AG08396 (cell line): ENCODE measurements around the gene CAMTA1.
"Not testable (repeated sequence)": the region's sequence is repeated elsewhere in the genome, so short reads cannot be mapped to it uniquely, and the experiment has no call there.

Experiments
- DNase-seq: peaks from one replicate; pipeline ENCODE4 v3.0.0; 2012; ENCODE audit warnings: low spot score, mixed read lengths

Gene CAMTA1

DNA sequence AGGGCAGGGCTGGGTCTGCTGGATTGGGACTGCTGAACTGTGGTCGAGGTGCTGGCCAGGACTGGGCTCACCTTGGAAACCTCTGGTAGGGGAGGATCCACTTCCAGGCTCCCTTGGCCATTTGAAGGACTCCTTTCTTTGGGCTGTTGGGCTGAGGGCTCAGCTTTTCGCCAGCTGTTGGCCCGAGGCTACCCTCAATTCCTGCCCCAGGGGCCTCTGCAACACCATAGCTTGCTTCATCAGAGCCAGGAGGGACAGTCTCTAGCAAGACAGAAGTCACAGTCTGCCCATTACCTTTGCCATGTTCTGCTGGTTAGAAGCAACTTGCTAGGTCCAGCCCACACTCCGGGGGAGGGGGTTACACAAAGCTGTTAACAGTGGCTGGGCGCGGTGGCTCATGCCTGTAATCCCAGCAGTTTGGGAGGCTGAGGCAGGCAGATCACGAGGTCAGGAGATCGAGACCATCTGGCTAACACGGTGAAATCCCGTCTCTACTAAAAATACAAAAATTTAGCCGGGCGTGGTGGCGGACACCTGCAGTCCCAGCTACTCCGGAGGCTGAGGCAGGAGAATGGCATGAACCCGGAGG lies 25.0 kb downstream of the CAMTA1 start:
- not testable (repeated sequence) for DNase-seq

DNA sequence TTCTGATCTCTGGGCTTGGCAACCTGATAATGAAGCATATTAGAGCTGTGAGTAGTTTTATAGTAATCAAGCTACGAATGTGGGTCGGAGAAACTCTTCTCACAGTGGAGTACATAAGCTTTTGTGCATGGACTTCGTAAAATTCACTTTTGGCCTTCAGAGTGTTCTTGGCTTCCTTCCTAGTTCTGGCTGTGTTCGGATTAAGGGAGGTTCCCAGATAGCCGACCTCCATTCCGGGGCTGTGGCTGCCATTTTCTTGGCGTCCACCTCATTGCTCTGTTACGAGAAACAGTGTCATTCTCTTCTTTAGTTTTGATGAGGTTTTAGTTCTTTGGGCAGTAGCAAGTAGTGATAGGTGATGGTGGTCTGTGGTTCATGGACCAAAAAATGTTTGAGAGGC lies 26.3 kb downstream of the CAMTA1 start:
- no peak for DNase-seq

DNA sequence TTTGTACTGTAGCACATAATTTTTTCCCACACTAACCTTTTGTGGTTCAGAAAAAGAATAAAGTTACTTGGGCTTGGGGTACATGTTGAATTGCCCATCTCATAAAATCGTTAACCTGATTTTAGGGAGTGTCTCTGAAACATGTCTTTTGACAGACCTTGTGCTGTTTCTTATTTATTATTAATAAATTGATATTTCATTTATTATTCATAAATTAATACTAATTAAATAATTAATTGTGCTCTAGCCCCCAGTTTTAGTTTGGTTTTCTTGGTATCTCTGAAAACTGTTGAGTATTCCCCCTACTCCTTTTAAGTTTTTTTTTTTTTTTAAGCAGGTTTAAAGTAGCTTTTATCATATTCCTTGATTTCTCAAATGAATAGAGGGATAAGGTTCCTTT lies 27.9 kb downstream of the CAMTA1 start:
- DNase-seq = no peak

DNA sequence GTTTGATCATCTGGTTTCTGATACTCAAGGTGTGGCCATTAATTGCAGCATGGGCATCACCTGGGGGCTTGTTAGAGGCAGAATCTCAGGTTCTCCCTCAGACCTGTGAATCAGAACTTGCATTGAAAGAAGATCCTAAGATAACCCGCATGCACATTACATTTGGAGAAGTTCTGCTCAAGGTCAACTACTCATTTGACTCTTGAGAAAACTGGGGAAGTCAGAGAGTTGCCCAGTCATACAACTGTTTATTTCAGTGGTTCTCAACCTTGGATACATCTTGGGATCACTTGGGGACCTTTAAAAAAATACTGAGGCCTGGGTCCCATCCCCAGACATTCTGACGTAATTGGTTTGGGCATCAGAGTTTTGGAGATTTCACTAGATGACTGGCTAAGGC lies 30.5 kb downstream of the CAMTA1 start:
- DNase-seq = no peak

DNA sequence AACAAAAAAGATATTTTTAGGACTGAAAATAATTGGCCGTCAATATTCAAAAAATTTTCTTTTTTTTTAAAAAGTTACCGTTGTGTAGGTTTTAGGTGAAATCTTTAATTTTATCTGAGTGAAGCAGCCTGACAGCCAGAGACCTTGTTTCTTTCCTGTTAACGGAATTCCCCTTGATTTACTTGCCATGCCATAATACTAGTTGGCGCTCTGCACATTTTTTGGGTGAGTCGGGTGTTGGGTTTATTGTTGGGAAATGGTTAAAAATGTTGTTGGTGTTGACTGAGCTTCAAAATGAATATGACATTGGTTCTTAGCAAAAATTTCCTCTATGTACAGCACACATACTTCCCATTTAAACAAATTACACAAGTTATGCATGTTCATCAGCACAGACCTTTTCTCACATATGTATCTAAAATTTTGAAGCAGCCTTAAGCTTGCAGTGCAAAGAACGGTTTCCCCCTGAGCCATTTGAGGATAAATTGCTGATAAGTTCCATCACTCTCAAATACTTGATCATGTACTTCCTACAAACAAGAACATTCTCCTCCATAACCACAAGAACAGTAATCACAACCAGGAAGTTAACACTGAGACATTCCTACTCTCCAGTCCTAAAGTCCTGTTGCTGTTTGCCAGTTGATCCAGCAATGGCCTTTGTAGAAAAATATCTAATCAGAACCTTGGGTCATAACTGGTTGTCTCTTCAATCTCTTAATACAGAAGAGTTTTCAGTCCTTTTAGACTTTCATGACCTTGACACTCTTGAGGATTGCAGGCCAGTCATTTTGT lies 34.2 kb downstream of the CAMTA1 start:
- DNase-seq = peak; percentile 26

DNA sequence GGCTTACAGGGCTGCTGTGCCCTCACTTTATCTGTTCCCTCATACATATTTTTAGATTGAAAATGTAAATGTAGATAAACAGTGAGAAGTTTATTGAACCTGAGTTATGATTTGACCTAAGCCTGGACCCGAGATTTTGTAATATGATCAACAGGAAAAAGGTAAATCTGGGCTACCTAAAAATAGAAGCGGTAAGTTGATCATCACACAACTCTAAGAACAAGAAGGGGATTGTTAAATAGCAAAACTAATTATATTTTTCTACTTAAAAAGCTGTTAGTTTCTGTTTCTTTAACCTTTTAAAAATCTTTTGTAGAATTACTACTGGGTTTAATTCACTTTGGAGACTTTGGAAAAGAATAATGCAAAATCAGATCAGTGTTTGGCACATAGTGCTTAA lies 35.6 kb downstream of the CAMTA1 start:
- DNase-seq = no peak

DNA sequence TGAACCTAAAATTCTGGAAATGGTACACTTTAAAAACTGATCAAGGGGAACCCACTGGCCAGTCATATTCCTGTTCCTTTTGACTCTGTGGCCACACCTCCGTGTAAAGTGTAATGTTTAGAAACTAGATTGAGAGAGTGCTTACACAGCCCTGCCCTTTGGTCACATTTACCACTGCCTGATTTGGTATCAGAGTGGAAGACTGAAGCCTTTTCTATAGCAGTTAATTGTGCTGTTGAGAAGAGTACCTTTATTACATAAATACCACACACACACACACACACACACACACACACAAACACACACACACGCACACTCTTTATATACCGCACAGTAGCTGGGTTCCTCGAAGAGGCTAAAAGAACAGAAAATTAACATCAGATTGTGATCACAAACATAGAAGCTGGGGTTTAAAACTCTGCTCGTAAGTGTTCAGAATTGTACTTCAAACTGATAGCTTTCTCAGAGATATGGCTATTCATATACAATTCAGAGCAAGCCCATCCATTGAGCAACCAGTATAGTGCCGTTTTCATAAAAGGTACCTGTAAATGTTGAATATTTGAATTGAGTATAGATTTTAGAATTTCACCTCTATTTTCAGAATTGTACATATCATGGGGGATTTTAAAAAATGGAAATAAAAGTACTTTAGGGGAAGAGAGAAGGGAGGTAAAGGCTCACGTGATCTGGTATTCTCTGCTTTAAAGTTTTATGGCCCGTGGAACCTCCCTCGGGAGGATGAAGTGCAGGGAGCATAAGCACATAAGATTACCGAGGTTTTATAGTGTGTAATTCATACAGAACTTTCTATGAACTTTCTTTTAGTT lies 37.5 kb downstream of the CAMTA1 start:
- no peak for DNase-seq

DNA sequence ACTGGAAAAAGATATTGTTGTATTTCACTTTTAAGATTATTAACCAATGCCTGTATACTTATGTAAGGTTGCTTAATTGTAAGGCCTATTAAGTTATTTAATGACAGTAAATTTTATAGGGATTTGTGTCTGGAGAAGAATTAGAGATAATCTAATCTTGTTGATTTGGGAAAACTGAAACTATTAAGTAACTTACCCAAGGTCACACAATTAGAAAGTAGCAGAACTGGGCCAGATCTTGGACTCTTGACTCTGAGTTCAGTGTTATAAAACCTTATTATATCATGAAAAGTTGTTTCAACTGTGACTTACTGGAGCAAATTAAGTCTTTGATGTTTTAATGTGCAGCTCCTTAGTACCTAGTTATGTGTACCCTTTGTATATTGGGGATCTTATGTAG lies 38.5 kb downstream of the CAMTA1 start:
- DNase-seq = no peak

DNA sequence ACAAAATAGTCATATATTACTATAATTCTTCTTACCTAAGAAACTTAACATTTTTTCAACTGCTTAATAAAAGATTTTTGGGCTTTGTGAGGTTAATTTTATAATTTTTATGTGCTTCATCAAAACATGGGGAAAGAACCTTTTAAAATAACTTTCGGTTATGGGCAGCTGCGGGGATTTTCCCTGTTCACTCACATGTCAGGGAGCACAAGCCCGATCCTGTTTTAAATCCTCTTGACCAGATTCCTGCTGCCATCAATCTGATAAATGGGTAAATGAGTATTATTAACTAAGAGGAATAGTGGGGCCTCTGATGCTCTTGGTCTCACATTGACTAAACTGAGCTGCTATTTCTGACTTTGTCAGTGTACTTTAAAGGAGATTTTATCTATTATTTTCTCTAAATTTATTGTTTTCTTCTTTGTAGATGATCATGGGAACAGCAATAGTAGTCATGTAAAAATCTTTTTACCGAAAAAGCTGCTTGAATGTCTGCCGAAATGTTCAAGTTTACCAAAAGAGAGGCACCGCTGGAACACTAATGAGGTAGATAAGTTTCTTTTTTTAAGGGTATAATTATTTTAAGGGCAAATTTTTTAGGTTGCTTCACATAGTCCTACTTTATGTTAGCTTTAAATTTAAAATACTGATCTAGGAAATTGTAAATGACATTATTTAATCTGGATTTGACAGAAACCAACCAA lies 39.6 kb downstream of the CAMTA1 start:
- DNase-seq = no peak

DNA sequence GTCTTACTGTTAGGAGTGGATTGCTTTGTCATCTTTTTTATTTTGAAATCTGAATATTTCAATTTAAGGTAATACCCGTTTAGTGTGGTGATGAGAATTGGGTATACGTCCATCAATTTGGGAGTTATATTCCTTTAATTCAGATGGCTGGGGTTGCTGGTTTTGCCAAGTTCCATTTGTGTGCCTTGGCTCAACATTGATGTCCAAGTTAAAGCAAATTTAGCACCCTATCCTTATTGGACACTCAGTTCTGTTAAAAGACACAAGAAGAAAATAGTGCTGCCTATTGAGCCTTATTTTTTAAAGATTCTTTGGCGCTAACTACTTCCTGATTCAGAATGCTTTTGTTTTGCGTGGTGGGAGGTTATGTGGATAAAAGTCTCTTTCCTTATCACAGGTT lies 40.6 kb downstream of the CAMTA1 start:
- no peak for DNase-seq

DNA sequence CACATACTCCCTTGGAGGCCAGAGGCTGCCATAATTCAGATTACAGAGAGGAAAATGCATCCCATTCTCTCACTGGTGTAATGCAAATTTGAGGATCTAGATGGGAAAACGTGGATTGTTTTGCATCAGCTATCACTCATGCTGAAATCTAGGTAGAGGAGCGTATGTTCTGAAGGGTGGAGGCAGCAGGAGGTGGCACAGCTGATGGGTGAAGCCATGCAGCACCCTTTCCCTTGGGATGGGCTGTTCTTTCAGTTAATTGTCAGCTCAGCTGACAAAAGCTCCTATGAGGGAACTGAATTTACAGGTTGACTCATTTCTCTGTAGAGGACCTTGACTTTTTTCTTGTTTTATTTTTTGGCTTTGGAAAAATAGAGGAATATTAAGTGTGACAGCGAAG lies 41.8 kb downstream of the CAMTA1 start:
- no peak for DNase-seq

DNA sequence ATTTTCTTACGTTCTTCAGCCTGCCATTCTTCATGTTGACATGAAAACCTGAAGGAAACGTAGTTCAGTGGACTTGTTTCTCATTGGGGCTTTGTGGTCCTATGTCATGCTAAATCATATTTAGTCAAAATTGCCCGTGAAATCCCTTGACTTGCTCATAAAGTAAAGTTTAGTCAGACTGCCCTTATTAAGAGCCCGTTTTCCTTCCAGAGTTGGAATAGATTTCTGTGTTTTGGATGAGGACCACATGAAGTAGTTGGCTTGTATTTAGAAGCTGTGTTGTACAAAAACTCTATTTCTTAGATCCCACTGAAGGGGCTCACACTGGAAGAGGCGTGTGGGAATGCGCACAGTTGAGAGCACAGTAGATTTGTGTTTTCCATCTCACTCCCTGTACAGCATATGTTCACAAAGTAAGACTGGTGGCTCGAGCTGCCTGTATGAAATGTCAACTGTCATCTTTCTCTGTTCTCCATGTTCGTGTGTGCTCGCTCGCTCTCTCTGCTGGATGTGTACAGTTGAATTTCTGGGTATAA lies 42.4 kb downstream of the CAMTA1 start:
- DNase-seq = no peak

DNA sequence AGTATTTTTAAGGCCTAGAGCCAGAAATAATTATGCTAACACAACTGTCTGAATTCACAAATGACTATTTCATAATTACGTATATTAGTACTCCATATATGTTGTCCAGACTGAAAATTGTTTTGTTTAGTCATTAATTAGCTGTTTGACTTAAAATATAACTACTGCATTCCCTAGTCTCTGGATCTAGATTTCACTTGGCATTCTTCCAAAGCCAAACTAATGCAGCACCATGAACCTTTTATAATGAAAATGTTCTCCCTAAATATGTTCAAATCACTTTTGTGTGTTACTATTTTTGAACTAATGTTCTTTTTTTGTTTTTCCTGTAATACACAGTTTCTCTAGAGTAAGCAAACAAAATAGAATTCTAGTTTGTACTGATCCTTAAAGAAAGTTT lies 46.1 kb downstream of the CAMTA1 start:
- DNase-seq = no peak

DNA sequence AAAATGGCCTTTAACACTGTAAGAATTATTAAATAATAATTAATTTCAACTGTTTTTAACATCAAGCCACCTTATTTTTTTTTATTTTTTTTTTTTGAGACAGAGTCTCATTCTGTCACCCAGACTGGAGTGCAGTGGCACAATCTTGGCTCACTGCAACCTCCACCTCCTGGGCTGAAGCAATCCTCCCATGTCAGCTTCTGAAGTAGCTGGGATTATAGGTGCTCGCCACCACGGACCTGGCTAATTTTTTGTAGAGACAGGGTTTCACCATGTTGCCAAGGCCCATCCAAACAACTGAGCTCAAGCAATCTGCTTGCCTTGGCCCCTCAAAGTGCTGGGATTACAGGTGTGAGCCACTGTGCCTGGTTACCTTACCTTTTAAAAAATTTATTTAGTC lies 46.8 kb downstream of the CAMTA1 start:
- not testable (repeated sequence) for DNase-seq

DNA sequence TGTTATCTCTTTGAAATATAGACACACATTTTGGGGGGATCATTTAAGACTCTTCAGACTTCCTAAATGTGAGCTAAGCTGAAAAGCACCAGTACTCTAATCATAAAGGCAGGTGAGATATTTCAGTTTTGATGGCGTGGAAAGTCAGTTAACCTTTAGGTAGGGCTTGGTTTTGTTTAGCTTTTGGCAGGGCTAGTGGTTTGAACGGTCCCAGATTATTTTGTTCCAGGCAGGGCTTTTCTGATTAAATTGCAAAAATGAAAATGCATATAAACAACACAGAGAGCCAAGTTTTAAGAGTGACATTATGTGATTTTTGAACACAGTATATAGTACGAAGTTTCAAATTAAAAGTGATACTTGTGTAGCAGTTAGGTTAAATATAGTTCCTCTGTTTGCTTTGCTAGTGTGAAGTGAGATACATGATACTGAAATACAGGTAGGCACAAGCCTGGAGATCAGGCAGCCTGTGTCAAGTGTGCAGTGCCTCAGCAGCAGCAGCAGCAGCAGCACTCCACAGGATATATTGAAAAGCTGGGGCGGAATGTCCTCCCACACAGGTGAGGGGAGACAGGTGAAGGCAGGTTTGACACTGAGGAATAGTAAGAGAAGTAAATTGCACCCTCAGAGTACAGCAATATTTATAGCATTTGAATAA lies 47.4 kb downstream of the CAMTA1 start:
- no peak for DNase-seq

DNA sequence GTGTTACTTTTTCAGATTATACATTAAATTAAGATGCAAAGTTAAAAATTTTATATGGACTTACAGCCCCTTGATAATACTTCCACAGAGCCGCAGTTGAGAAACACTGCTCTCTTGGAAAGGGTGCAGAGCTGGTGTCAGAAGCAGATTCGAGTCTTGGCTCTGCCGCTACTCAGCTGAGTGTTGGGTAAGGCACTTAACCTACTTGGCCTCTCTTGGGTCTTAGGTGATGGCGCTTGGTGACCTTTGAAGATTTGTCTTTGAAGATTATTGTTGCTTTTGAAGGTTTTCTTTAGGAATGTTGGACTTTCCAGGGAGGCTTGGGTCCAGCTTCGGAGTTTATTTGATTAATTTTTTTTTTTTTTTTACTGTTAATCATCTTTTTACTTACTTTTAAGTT lies 48.5 kb downstream of the CAMTA1 start:
- DNase-seq = no peak

DNA sequence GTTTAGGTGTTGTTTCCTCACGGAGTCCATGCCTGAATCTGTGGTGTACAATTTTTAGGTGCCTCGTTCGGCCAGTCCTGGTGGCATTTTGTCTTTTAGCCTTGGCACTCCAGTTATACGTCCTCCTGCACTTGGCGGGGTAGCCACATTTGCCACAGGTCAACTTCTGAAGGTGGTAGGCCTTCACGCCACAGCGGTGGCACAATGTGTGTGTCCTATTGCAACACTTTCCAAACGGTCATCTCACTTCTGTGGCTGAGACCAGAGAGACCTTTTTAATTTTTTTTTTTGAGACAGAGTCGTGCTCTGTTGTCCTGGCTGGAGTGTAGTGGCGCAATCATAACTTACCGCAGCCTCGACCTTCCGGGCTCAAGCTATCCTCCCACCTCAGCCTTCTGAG lies 49.1 kb downstream of the CAMTA1 start:
- DNase-seq = no peak

DNA sequence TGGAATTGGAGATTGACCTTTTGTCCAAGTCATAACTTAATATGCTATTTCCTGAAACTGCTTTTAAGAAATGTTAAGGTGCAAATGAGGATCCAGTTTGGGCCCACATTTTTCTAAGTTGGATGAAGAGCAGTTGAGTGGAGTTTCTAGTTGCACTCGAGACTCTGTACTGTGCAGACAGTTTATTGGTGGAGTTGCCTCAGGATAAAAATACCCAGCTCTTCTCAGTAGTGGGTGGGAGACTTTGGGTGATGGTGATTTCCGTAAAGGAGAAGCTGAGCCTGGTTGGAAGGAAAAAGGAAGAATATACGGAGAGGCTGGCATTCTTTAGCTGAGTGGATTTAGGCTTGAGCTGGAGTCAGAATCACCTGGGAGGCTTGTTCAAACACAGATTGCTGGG lies 49.9 kb downstream of the CAMTA1 start:
- no peak for DNase-seq

DNA sequence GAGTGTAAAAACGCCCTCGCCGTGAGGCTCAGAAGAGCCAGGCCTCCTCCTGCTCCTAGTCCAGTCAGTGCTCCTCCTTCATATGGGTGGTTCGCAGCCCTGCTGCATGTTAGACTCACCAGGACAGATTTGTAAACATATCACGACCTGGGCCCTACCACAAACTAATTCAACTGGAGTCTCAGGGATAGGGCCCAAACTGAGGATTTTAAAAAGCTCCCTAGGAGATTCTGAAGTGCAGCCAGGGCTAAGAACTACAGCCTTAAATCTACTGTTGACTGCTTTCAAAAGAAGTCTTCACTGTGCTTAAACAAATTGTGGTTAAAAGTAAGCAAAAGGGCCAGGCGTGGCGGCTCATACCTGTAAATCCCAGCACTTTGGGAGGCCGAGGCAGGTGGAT lies 57.0 kb downstream of the CAMTA1 start:
- DNase-seq = no peak

DNA sequence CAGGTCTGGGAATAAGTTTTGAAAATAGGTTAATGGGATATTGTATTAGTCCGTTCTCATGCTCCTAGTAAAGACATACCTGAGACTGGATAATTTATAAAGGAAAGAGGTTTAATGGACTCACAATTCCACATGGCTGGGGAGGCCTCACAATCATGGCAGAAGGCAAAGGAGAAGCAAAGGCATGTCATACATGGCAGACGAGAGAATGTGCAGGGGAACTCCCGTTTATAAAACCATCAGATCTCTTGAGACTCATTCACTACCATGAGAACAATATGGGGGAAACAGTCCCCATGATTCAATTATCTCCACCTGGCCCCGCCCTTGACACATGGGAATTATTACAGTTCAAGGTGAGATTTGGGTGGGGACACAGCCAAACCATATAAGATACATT lies 60.5 kb downstream of the CAMTA1 start:
- not testable (repeated sequence) for DNase-seq

DNA sequence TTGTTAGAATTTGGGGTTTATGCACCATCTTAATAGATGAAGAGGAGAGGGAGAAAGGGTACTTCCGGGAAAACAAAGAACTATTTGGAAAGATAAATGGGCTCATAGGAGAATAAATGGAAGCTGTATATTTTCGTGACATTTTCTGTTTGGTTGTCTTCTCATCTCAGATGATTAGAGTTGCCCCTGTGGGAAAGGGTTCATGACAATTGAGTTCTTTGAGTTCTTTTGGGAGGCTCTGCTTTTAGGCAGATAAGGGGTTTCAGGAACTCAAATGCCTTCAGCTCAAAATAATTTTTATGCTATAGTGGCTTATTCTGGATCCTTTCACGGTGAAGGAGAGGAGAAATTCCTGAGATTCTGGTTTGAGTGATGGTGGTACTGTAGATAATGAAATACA lies 63.6 kb downstream of the CAMTA1 start:
- no peak for DNase-seq

DNA sequence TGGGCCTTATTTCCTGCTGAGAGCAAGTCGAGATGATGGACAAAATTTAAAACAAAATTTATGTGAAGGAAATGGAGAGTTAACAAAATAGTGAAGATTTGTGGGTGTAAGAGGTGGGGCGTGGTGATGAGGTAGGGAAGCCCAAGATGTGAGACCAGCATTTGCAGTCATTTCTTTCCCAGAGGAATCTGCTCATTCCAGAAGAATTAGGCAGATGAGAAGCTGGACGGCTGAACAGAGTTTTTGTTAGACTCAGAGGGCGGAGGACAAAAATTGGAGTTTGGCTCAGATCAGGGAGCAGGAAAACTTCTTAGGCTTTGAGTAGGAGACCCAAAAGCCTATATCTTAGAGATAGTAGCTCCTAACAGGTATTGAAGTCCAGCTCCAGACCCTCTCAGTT lies 65.3 kb downstream of the CAMTA1 start:
- DNase-seq = no peak
